Neural cell (in vitro differentiated cells): ENCODE measurements around the gene GOLGA6A.
"Not testable (repeated sequence)": the region's sequence is repeated elsewhere in the genome, so short reads cannot be mapped to it uniquely, and the experiment has no call there.

Experiments used
- CTCF ChIP-seq: fragments of 450-650 bp; IDR thresholded peaks from 2 replicates; pipeline ENCODE4 v1.5.1; 2014; ENCODE audit warnings: antibody characterized with exemption, mild to moderate bottlenecking, moderate library complexity; ENCODE audit not compliant: poor library complexity, severe bottlenecking
- EP300 ChIP-seq: fragments of 450-650 bp; conservative IDR thresholded peaks from 2 replicates; pipeline ENCODE4 v1.6.1; 2014; ENCODE audit warnings: antibody characterized with exemption, mild to moderate bottlenecking, moderate library complexity; ENCODE audit not compliant: poor library complexity, severe bottlenecking
- EZH2 ChIP-seq: fragments of 200-600, 300-800 bp; shearing (Covaris generic), sonication (generic); IDR thresholded peaks from 2 replicates; pipeline ENCODE4 v1.6.1; 2014; ENCODE audit warnings: antibody characterized with exemption, low read length, borderline replicate concordance, mild to moderate bottlenecking; ENCODE audit not compliant: insufficient read depth, poor library complexity, severe bottlenecking
- RAD21 ChIP-seq: fragments of 450-650 bp; conservative IDR thresholded peaks from 2 replicates; pipeline ENCODE4 v1.6.1; 2014; ENCODE audit warnings: antibody characterized with exemption, mild to moderate bottlenecking, moderate library complexity
- REST ChIP-seq: IDR thresholded peaks from 2 replicates; pipeline ENCODE4 v1.6.1; 2012; ENCODE audit warnings: borderline replicate concordance

- not testable (repeated sequence) for TF ChIP-seq CTCF, EZH2, REST, RAD21, EP300
Measured at GRCh38 chr15:74056330-74056729, 26.0 kb downstream of the GOLGA6A start.
